HepG2 (cell line): Measurements from ENCODE around the gene TMEM247.

Source experiments
- ESRRA ChIP-seq: sonication (generic); formaldehyde crosslinking; IDR thresholded peaks from 2 replicates; pipeline ENCODE4 v1.5.1; 2020; ENCODE audit warnings: mild to moderate bottlenecking, low read depth, missing genetic modification reagents
- SP1 ChIP-seq, 2 experiments: fragments of 450-650 bp in 1 of 2; sonication (generic) in 1 of 2; formaldehyde crosslinking in 1 of 2; IDR thresholded peaks; 2 replicates each; pipeline versions ENCODE4 v1.4.0 to v1.6.1; 2016 to 2020; ENCODE audit warnings: missing genetic modification reagents in 1 of 2
- SRSF9 ChIP-seq: fragments of 200-400 bp; formaldehyde crosslinking; IDR thresholded peaks from 2 replicates; pipeline ENCODE4 v1.6.1; 2018; ENCODE audit warnings: borderline replicate concordance, mild to moderate bottlenecking, low read depth, low read length; ENCODE audit not compliant: insufficient read depth, poor library complexity, severe bottlenecking
- ZNF737 ChIP-seq: sonication (generic); formaldehyde crosslinking; IDR thresholded peaks from 2 replicates; pipeline ENCODE4 v1.5.0; 2020; ENCODE audit warnings: missing genetic modification reagents, mild to moderate bottlenecking, borderline replicate concordance
- TF ChIP-seq, protein P1 (sequence below): sonication (generic); formaldehyde crosslinking; IDR thresholded peaks from 2 replicates; pipeline ENCODE4 v1.9.0; 2022; ENCODE audit warnings: missing genetic modification reagents, mild to moderate bottlenecking, borderline replicate concordance

DNA sequence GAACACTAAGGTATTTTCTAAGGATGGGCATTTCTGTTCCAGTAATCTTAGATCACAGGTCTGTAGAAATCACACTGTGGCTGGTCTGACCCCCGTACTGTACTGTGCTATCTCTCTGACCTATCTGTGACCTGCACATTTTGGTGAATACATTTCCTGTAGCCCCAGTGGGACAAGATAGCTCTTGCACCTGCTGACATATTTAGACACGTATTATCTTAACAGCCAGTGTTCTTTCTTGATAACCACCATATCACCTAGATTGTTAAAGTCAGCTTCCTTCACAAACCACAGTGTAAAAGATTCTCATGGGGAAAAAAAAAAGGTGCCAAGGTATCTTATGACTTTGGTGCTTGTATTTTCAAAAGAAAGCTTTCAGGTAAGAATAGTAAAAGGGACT lies 39.8 kb upstream of the TMEM247 start:
- TF ChIP-seq, protein P1, sequence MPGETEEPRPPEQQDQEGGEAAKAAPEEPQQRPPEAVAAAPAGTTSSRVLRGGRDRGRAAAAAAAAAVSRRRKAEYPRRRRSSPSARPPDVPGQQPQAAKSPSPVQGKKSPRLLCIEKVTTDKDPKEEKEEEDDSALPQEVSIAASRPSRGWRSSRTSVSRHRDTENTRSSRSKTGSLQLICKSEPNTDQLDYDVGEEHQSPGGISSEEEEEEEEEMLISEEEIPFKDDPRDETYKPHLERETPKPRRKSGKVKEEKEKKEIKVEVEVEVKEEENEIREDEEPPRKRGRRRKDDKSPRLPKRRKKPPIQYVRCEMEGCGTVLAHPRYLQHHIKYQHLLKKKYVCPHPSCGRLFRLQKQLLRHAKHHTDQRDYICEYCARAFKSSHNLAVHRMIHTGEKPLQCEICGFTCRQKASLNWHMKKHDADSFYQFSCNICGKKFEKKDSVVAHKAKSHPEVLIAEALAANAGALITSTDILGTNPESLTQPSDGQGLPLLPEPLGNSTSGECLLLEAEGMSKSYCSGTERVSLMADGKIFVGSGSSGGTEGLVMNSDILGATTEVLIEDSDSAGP (CRISPR knock-in tag) = no peak
- no peak for TF ChIP-seq SRSF9
- no peak for TF ChIP-seq ESRRA
- no peak for TF ChIP-seq SP1 (IDR thresholded peaks at IDR 0.05)
- TF ChIP-seq SP1 (CRISPR knock-in tag; IDR thresholded peaks at IDR 0.05) = no peak
- TF ChIP-seq ZNF737 (CRISPR knock-in tag) = no peak
